Spleen (tissue), 11 donors: ENCODE results near the gene TSSC4. TPM values are rescaled to one million over a fixed set of nuclear protein-coding genes. Genes with fewer than 3 reads are reported as not detected.
A peak's percentile ranks its signal among the peaks of the same experiment; 100 is the strongest.

Source experiments
- DNase-seq: peaks from one replicate; pipeline ENCODE4 v3.0.0-alpha.2; 2020
- H3K27ac ChIP-seq, 8 donors: fragments of 200-600 bp; sonication (generic) in 7 of 8; 1 replicate in 4 of 8; 2 replicates in 4 of 8; pipeline versions ENCODE4 v1.5.0 to v1.8.0; 2016 to 2021; ENCODE audit warnings: inconsistent platforms in 4 of 8, mild to moderate bottlenecking in 4 of 8, moderate library complexity in 1 of 8
- H3K27me3 ChIP-seq, 7 donors: fragments of 200-600 bp; sonication (generic) in 6 of 7; replicated peaks in 1 of 7; 1 replicate in 4 of 7; 2 replicates in 3 of 7; pipeline versions ENCODE4 v1.5.0 to v1.8.0; 2016 to 2021; ENCODE audit warnings: inconsistent platforms in 3 of 7, mild to moderate bottlenecking in 1 of 7
- H3K36me3 ChIP-seq, 6 donors: fragments of 200-600 bp; sonication (generic) in 5 of 6; 1 replicate in 4 of 6; 2 replicates in 2 of 6; pipeline versions ENCODE4 v1.5.0 to v1.8.0; 2016 to 2021; ENCODE audit warnings: inconsistent platforms in 2 of 6
- H3K4me1 ChIP-seq, 6 donors: fragments of 200-600 bp; sonication (generic) in 5 of 6; 1 replicate in 3 of 6; 2 replicates in 3 of 6; pipeline versions ENCODE4 v1.5.0 to v1.8.0; 2016 to 2021; ENCODE audit warnings: inconsistent platforms in 3 of 6
- H3K4me3 ChIP-seq, 8 donors: fragments of 200-600 bp; sonication (generic) in 7 of 8; 1 replicate in 4 of 8; 2 replicates in 4 of 8; pipeline versions ENCODE4 v1.5.0 to v1.8.0; 2016 to 2021; ENCODE audit warnings: inconsistent platforms in 4 of 8, mild to moderate bottlenecking in 4 of 8, moderate library complexity in 2 of 8
- H3K9me3 ChIP-seq, 8 donors: fragments of 200-600 bp; sonication (generic) in 7 of 8; 1 replicate in 4 of 8; 2 replicates in 4 of 8; pipeline versions ENCODE4 v1.5.0 to v1.8.0; 2016 to 2021; ENCODE audit warnings: inconsistent platforms in 4 of 8
- POLR2A ChIP-seq, 3 donors: fragments of 450-650 bp; IDR thresholded peaks; one replicate each; pipeline ENCODE4 v1.5.1; 2017; ENCODE audit warnings: antibody characterized with exemption in 3 of 3, mild to moderate bottlenecking in 1 of 3
- POLR2AphosphoS5 ChIP-seq, 3 donors: sonication (generic); formaldehyde crosslinking; IDR thresholded peaks; one replicate each; pipeline ENCODE4 v1.5.1; 2017; ENCODE audit warnings: antibody characterized with exemption in 3 of 3
- WGBS, 5 donors: extraction: QIAGEN DNeasy Blood & Tissue Kit in 3 of 5; methylation state at CpG; one replicate each; pipeline versions ENCODE4 v1.1.5 to v1.1.7; 2013 to 2018; 5-methylcytosine and 5-hydroxymethylcytosine counted together
- intact Hi-C: fragments of 100-400 bp; cut with DNase I; formaldehyde crosslinking; loops from one replicate; pipeline ENCODE4 v1.15.0; 2023; ENCODE audit warnings: low total_unique reads
- polyA plus RNA-seq, 3 donors: library from polyadenylated mRNA; stranded (reverse); fragments of 200-250 nt; gene quantifications; one replicate each; pipeline ENCODE4 v1.2.1, GENCODE V29; 2013
- total RNA-seq, 7 donors: library from RNA; depleted of rRNA in 3 of 7; stranded (reverse); fragments of >200 nt in 3 of 7; fragmentation: NEBNext Ultra II Directional in 4 of 7; extraction: Animal tissue kit (Norgen Biotek cat#: 25700) in 4 of 7; gene quantifications; one replicate each; pipeline versions ENCODE4 v1.1.0 to v1.2.1, GENCODE V29; 2016 to 2021
- TF ChIP-seq, protein P1 (sequence below), 11 experiments: fragments of 200-600 bp in 7 of 11; fragments of 450-650 bp in 4 of 11; sonication (generic) in 4 of 11; IDR thresholded peaks in 8 of 11; conservative IDR thresholded peaks in 3 of 11; 1 replicate in 7 of 11; 2 replicates in 4 of 11; pipeline versions ENCODE4 v1.4.0 to v1.8.0; 2016 to 2021; ENCODE audit warnings: antibody characterized with exemption in 11 of 11, inconsistent platforms in 4 of 11, mild to moderate bottlenecking in 1 of 11
- donor health status: healthy with polysubstance abuse.
- donor health status: DM: no; HTN: no; CAD: no; lungs with moderate emphysema.
- donor health status: DM: no; HTN: no; CAD: no.
- donor health status: Bipolar disorder and iron deficiency.
- donor health status: healthy.
- donor health status: DM: no; HTN: no; CAD: no.
- donor health status: DM: yes; HTN: yes; CAD: no.

TSSC4 gene
- total and polyA plus RNA-seq, 10 donors = 28.7 to 94.4 (median 43.7) TPM

DNA sequence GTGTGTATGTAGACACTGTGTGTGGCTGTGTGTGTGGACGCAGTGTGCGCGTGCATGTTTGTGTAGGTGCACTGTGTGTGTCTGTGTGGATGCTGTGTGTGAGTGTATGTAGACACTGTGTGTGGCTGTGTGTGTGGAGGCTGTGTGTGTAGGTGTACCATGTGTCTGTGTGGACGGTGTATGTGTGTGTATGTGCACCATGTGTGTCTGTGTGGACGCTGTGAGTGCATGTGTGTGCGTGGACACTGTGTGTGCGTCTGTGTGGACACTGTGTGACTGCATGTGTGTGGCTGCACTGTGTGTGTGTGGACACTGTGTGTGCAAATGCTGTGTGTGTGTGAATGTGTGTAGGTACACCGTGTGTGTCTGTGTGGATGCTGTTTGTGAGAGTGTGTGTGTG lies 33.5 kb downstream of the TSSC4 start:
- Histone ChIP-seq H3K4me1 (no peaks in the 10 kb centered on the region), H3K36me3 (no peaks in the 10 kb centered on the region), H3K9me3 (no peaks in the 10 kb centered on the region), H3K4me3 (no peak overlapping the region), H3K27me3 (peaks cover 0 to 28% (median 0%) of the 10 kb centered on the region in 7 donors), H3K27ac (no peak overlapping the region)
- WGBS, 5 donors = 83 to 97% (median 92%) methylated on average over 8 of the region's 8 CpGs
- no peak for DNase-seq
- TF ChIP-seq POLR2AphosphoS5 (IDR thresholded peaks at IDR 0.05) (no peak), POLR2A (IDR thresholded peaks at IDR 0.05) (no peak)
- TF ChIP-seq, protein P1, sequence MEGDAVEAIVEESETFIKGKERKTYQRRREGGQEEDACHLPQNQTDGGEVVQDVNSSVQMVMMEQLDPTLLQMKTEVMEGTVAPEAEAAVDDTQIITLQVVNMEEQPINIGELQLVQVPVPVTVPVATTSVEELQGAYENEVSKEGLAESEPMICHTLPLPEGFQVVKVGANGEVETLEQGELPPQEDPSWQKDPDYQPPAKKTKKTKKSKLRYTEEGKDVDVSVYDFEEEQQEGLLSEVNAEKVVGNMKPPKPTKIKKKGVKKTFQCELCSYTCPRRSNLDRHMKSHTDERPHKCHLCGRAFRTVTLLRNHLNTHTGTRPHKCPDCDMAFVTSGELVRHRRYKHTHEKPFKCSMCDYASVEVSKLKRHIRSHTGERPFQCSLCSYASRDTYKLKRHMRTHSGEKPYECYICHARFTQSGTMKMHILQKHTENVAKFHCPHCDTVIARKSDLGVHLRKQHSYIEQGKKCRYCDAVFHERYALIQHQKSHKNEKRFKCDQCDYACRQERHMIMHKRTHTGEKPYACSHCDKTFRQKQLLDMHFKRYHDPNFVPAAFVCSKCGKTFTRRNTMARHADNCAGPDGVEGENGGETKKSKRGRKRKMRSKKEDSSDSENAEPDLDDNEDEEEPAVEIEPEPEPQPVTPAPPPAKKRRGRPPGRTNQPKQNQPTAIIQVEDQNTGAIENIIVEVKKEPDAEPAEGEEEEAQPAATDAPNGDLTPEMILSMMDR (IDR thresholded peaks at IDR 0.05 in 8 of 11, conservative IDR thresholded peaks at IDR 0.05 in 3 of 11) = no peak
- intact Hi-C loops = no loop called here

DNA sequence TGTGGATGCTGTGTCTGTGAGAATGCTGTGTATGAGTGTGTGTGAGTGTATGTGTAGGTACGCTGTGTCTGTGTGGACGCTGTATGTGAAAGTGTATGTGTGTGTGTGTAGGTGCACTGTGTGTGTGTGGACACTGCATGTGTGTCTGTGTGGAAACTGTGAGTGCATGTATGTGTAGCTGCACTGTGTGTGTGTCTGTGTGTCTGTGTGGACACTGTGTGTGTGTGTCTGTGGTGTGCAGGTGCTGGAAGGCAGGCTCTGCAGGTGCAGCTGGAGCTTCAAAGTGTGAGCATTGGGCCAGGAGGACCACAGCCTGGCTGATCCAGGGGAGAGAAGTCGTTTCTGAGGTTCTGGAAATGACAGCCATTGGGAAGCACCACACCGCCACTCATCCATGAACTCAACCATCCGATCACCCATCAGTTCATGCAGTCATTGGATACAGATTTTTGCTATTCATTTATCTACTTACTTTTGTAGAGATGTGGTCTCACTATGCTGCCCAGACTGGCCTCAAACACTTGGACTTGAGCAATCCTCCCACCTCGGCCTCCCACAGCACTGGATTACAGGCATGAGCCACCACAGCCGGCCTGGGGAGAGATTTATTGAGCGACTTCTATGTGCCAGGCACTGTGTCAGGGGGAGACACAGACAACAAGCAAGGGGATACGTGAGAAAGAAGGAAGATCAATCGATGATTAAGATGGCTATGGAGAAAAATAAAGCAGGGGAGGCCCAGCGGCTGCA lies 34.1 kb downstream of the TSSC4 start:
- no peak for TF ChIP-seq POLR2A (IDR thresholded peaks at IDR 0.05)
- TF ChIP-seq, protein P1 (IDR thresholded peaks at IDR 0.05 in 8 of 11, conservative IDR thresholded peaks at IDR 0.05 in 3 of 11) = no peak
- no peak for TF ChIP-seq POLR2AphosphoS5 (IDR thresholded peaks at IDR 0.05)
- no peak overlapping the region for H3K4me3 ChIP-seq

DNA sequence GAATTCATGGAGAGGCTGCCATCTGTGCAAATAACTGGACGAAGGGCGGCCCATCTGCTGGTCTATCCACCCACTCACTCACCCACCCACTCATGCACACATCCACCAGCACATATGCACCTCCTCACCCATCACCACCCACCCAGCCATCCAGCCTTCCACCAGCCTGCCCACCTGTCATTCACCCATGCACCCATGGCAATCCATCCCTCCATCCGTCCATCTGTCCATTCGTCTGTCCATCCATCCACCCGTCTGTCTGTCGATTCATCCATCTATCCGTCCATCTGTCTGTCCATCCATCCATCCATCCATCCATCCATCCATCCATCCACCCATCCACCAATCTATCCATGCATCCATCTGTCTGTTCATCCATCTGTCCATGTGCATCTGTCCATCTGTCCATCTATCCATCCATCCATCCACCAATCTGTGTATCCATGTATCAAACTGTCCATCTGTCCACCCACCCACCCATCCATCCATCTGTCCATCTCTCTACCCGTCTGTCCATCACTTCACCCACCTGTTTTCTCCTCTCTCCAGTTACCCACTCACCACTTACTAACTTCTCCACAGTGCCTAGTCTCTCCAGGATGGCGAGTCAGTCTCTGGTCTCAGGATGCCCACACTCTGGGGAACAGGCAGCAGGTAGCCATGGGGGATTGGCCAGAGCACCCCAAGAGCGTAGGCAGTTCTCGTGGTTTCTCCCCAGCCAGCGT lies 34.9 kb downstream of the TSSC4 start:
- Histone ChIP-seq H3K27ac (no peak overlapping the region), H3K27me3 (peaks cover 0 to 32% (median 0%) of the 10 kb centered on the region in 7 donors), H3K4me1 (no peaks in the 10 kb centered on the region), H3K4me3 (no peak overlapping the region), H3K9me3 (no peaks in the 10 kb centered on the region), H3K36me3 (no peaks in the 10 kb centered on the region)
- TF ChIP-seq POLR2AphosphoS5 (IDR thresholded peaks at IDR 0.05) (no peak), POLR2A (IDR thresholded peaks at IDR 0.05) (no peak)
- TF ChIP-seq, protein P1 (IDR thresholded peaks at IDR 0.05 in 8 of 11, conservative IDR thresholded peaks at IDR 0.05 in 3 of 11) = no peak
- peak; percentile 43 for DNase-seq
- WGBS, 5 donors = 83 to 94% (median 88%) methylated on average over 12 of the region's 12 CpGs
- intact Hi-C loops = no loop called here

More for the DNA sequence above, 34.1 kb downstream of the TSSC4 start:
- intact Hi-C loops = no loop called here
- H3K4me1 ChIP-seq = no peaks in the 10 kb centered on the region
- H3K27me3 ChIP-seq = peaks cover 0 to 28% (median 0%) of the 10 kb centered on the region in 7 donors
- no peak for DNase-seq
- no peaks in the 10 kb centered on the region for H3K9me3 ChIP-seq
- H3K36me3 ChIP-seq = no peaks in the 10 kb centered on the region
- 84 to 91% (median 86%) methylated on average over 11 of the region's 11 CpGs for WGBS, 5 donors
- no peak overlapping the region for H3K27ac ChIP-seq

GRCh38 chr11:2436013-2436520 lies 35.5 kb downstream of the TSSC4 start:
- Histone ChIP-seq H3K9me3 (no peaks in the 10 kb centered on the region), H3K4me3 (no peak overlapping the region), H3K36me3 (no peaks in the 10 kb centered on the region), H3K4me1 (no peaks in the 10 kb centered on the region), H3K27ac (no peak overlapping the region), H3K27me3 (peaks cover 0 to 36% (median 0%) of the 10 kb centered on the region in 7 donors)
- TF ChIP-seq POLR2A (IDR thresholded peaks at IDR 0.05) = no peak
- no peak for TF ChIP-seq POLR2AphosphoS5 (IDR thresholded peaks at IDR 0.05)
- TF ChIP-seq, protein P1 (IDR thresholded peaks at IDR 0.05 in 8 of 11, conservative IDR thresholded peaks at IDR 0.05 in 3 of 11) = no peak
- intact Hi-C loops = no loop called here
- WGBS, 5 donors = 82 to 89% (median 86%) methylated on average over 7 to 10 of the region's 10 CpGs
- DNase-seq = peak; percentile 73
